DOHH2 (cell line): ENCODE data around the gene USP31.

Experiments
- CTCF ChIP-seq: fragments of 200-600 bp; sonication (generic); IDR thresholded peaks from one replicate; pipeline ENCODE4 v1.5.1; 2014; ENCODE audit warnings: antibody characterized with exemption, mild to moderate bottlenecking, low read depth, low read length; ENCODE audit not compliant: poor library complexity, severe bottlenecking
- EZH2phosphoT487 ChIP-seq: fragments of 200-600 bp; sonication (generic); IDR thresholded peaks from 2 replicates; pipeline ENCODE4 v1.6.1; 2017; ENCODE audit warnings: borderline replicate concordance, mild to moderate bottlenecking, antibody characterized with exemption, low read length, moderate library complexity, mixed read lengths

- TF ChIP-seq CTCF (no peak), EZH2phosphoT487 (no peak)
Measured at GRCh38 chr16:23131436-23131835, 17.8 kb downstream of the USP31 start.
